ENCODE results near the gene OR4S1.
"Not testable (repeated sequence)": the region's sequence is repeated elsewhere in the genome, so short reads cannot be mapped to it uniquely, and the experiment has no call there.

The OR4S1 gene, protein sequence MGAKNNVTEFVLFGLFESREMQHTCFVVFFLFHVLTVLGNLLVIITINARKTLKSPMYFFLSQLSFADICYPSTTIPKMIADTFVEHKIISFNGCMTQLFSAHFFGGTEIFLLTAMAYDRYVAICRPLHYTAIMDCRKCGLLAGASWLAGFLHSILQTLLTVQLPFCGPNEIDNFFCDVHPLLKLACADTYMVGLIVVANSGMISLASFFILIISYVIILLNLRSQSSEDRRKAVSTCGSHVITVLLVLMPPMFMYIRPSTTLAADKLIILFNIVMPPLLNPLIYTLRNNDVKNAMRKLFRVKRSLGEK

GRCh38 chr11:48305923-48306322, at the start of gene OR4S1:
OR4S1 (plus strand) TSS chr11:48306223; CDS start chr11:48306223, 0 bp downstream.
- no peak within 1 kb of the TSS for H3K4me3 ChIP-seq (ENCODE audit: low read depth, low read length)
- no peak for DNase-seq (ENCODE audit: low read depth)
- TF ChIP-seq CTCF (IDR thresholded peaks at IDR 0.05; ENCODE audit: control insufficient read depth, extremely low read depth, insufficient read depth): no peak

- no peak overlapping the region for H3K4me3 ChIP-seq (ENCODE audit: low read depth, low read length)
- DNase-seq (ENCODE audit: low read depth): no peak
- no peak for TF ChIP-seq CTCF (IDR thresholded peaks at IDR 0.05; ENCODE audit: control insufficient read depth, extremely low read depth, insufficient read depth)
These were observed 44.4 kb upstream of the OR4S1 start for GRCh38 chr11:48261600-48261999.

DNA sequence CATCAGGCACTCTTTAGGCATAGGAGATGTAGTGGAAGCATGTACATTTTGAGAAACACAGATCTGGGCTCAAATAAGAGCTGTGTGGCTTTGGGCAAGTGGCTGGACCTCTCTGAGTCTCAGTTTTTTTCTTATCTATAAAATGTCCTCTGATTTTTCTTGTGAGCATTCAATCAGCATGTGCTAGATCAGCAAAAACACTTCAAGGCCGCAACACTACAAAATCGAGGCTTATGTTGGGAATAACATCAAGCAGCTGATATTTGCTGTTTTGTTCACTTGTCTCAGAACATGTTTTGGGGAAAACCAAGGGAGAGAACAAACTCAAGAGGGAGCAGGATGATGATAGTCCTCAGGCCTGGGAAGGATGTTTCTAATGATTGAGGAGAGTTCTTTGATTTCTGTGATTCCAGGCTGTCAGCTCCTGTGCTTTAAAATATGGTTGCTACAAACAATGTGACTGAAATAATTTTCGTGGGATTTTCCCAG, 42.6 kb upstream of the OR4S1 start, which contains the start of gene OR4X1:
OR4X1 (plus strand) TSS at position 439 of the 489 bp plus-strand sequence; CDS start at position 439, 0 bp downstream.
- DNase-seq (ENCODE audit: low read depth): no peak
- H3K4me3 ChIP-seq (ENCODE audit: low read depth, low read length): no peak within 1 kb of the TSS
- no peak for TF ChIP-seq CTCF (IDR thresholded peaks at IDR 0.05; ENCODE audit: control insufficient read depth, extremely low read depth, insufficient read depth)

DNA sequence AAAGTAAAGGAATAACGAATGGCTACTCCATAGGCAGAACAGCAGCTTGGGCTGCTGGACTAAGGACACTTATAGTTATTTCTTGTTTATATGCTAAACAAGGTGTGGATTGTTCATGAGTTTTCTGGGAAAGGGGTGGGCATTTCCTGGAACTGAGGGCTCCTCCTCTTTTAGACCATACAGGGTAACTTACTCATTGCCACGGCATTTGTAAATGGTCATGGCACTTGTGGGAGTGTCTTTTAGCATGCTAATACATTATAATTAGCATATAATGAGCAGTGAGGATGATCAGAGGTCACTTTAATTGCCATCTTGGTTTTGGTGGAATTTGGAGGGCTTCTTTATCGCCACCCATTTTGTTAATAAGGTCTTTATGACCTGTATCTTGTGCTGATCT, 35.4 kb upstream of the OR4S1 start:
- no peak overlapping the region for H3K4me3 ChIP-seq (ENCODE audit: low read depth, low read length)
- TF ChIP-seq CTCF (IDR thresholded peaks at IDR 0.05; ENCODE audit: control insufficient read depth, extremely low read depth, insufficient read depth): no peak
- no peak for DNase-seq (ENCODE audit: low read depth)

DNA sequence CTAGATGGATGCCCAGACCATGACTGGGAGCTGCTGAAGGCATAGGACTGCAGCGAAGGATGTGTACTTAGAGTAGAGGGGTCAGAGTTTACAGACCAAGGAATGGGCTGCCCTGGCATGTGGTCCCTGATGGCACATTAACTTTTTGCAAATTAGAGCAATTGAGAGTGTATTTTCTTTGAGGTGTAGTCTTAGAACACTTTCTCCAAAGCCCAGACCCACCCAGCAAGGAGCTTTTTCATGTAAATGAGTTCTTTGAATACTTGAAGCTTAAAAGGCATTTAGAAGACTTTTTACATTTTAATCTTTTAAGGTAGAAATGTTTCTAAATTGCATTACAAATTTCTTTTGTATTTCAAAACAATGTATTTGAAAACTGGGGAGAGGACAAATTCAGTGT, 33.4 kb upstream of the OR4S1 start:
- no peak for DNase-seq (ENCODE audit: low read depth)
- no peak overlapping the region for H3K4me3 ChIP-seq (ENCODE audit: low read depth, low read length)
- TF ChIP-seq CTCF (IDR thresholded peaks at IDR 0.05; ENCODE audit: control insufficient read depth, extremely low read depth, insufficient read depth): no peak

DNA sequence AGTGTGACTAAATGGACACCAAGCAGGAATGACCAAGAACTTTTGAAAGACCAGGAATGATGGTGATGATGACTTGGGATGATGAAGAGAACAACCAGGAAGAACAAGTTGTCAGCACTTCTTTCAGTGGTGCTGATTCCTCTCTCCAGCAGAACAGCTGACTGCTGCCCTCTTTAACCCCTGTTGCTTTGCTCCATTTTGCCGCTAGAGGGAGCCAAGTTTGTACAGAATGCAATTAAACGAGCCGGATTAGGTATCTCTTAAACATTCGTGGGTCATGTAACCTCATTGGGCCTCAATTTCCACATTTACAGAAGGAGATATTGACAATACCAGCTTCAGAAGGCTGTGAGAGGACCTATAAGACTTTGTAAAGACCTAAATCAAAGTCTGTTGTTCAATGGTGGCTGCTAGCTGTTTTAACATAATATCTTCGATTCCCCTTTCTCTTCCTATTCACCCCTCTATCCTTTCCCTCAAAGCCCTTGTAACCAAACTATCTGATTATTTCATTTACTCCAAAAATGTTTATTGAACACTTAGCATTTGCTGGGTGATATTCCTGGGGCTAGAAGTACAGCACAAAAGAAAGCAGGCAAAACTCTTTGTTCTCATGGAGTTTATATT, 1.9 kb downstream of the OR4S1 start:
- peak; percentile 98 for TF ChIP-seq CTCF (IDR thresholded peaks at IDR 0.05; ENCODE audit: control insufficient read depth, extremely low read depth, insufficient read depth)
- no peak overlapping the region for H3K4me3 ChIP-seq (ENCODE audit: low read depth, low read length)
- DNase-seq (ENCODE audit: low read depth): peak; percentile 34

- H3K4me3 ChIP-seq (ENCODE audit: low read depth, low read length): not testable (repeated sequence)
These were observed 7.6 kb downstream of the OR4S1 start for GRCh38 chr11:48313590-48313989.

DNA sequence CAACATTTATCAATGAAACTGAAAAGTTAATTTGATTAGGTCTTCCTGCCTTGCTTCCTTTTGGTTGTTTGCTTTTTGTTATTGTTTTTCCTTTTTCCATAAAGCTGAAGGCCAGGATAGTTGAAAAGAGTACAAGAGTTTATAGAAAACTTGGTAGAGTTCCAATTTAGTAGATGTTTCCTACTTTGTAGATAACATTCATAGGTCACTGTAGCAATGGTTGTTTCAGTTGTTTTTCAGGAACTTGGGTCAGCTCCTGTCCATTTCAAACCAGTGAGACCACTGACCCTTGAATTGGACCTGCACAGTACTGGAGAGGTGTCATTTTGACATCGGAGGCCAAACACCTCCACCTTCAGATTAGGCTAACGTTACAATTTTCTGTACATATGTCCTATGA, 13.8 kb downstream of the OR4S1 start:
- DNase-seq (ENCODE audit: low read depth); H3K4me3 ChIP-seq (ENCODE audit: low read depth, low read length): not testable (repeated sequence)

More at GRCh38 chr11:48313590-48313989, 7.6 kb downstream of the OR4S1 start:
- DNase-seq (ENCODE audit: low read depth): not testable (repeated sequence)

DNA sequence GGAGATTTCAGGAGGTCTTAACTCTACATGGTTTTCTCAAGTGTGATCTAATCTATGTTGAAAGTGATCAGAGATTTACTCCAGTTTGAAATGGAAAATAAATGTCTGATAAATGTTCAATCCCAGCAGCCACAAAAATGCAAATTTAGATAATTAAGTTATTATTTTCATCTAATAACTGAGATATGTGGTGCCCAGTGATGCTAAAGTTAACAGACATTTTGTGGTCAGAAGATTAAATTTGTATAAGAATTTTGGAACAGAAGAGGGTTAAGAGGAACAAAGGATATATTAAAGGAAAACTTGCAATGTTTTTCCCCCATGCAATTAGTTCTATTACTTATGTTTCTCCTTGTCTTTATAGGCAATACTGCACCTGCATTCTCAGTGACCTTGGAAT, 18.6 kb downstream of the OR4S1 start, which contains the start of gene OR4C3:
OR4C3 (plus strand) TSS at position 301 of the 400 bp plus-strand sequence. CDS start 102 bp downstream, outside the sequence.
- not testable (repeated sequence) for H3K4me3 ChIP-seq (ENCODE audit: low read depth, low read length); DNase-seq (ENCODE audit: low read depth)
